Left colon (tissue), 2 donors: Measurements from ENCODE around the gene SEC23A. TPM values are rescaled to one million over a fixed set of nuclear protein-coding genes. Genes with fewer than 3 reads are reported as not detected.
"Not testable (repeated sequence)": the region's sequence is repeated elsewhere in the genome, so short reads cannot be mapped to it uniquely, and the experiment has no call there.

ENCODE experiments used
- ATAC-seq: fragments of 200-7000 bp; cut with Tn5 transposase; one replicate; pipeline ENCODE4 v1.9.1; 2020; ENCODE audit warnings: mild to moderate bottlenecking, moderate library complexity
- DNase-seq, 2 donors: peaks; one replicate each; pipeline ENCODE4 v3.0.0-alpha.2; 2020
- intact Hi-C, 2 donors: fragments of 100-400 bp; cut with DNase I in 1 of 2; cut with micrococcal nuclease in 1 of 2; formaldehyde crosslinking; loops; one replicate each; pipeline versions ENCODE4 v1.11.2 to v1.14.0; 2022; cut with DNase I, micrococcal nuclease
- total RNA-seq, 2 donors: library from RNA; stranded (reverse); fragmentation: NEBNext Ultra II Directional; extraction: Animal tissue kit (Norgen Biotek cat#: 25700); gene quantifications; one replicate each; pipeline ENCODE4 v1.2.1, GENCODE V29; 2021
- donor health status: DM: no; HTN: no; CAD: no.
- donor health status: DM: yes; HTN: yes; CAD: no.

SEC23A gene
- total RNA-seq, 2 donors from 2014 or later: 111 to 121 TPM

DNA sequence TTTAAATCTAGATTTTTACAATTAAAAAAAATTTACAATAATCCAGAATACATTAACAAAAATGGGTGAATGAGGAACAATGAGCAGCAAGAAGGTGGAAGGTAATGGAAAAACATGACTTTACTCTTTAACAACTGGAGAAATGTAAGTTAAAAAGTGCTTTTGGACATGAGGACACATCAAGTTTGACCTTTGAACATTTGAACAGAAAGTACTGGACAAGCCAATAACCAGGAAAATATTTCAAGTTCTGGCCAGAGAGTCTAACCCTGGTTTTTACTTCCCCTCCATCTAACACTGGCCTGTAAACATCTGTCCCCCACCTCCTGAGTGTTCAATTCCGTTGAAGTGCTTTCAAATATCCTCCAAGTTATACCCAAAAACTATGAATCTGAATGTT, 94.1 kb downstream of the SEC23A start:
- ATAC-seq, intact Hi-C loops, DNase-seq: not testable (repeated sequence)

DNA sequence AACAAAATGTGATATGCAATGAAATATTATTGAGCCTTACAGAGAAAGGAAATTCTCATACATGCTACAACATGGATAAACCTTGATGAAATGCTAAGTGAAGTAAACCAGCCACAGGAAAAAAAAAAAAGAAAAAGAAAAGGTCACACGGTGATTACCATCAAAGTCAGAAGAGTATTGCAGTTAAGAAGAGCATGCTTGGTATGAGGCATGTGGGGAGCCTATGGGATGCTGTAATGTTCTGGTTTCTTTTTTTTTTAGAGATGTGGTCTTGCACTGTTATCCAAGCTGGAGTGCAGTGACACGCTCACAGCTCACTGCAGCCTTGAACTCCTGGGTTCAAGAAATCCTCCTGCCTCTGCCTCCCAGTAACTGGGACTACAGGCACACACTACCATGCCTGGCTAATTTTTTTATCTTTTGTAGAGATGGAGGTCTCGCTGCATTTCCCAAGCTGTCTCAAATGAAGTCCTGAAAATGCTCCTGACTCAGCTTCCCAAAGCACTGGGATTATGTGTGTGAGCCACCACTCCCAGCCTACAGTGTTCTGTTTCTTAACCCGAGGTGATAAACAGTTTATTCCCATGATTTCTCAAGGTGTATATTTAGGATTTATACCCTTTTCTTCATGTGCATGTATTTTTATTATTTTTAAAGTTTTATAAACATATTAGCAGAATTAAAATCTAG, 96.2 kb downstream of the SEC23A start:
- DNase-seq: no peak
- ATAC-seq: no peak
- intact Hi-C loops: no loop called here

DNA sequence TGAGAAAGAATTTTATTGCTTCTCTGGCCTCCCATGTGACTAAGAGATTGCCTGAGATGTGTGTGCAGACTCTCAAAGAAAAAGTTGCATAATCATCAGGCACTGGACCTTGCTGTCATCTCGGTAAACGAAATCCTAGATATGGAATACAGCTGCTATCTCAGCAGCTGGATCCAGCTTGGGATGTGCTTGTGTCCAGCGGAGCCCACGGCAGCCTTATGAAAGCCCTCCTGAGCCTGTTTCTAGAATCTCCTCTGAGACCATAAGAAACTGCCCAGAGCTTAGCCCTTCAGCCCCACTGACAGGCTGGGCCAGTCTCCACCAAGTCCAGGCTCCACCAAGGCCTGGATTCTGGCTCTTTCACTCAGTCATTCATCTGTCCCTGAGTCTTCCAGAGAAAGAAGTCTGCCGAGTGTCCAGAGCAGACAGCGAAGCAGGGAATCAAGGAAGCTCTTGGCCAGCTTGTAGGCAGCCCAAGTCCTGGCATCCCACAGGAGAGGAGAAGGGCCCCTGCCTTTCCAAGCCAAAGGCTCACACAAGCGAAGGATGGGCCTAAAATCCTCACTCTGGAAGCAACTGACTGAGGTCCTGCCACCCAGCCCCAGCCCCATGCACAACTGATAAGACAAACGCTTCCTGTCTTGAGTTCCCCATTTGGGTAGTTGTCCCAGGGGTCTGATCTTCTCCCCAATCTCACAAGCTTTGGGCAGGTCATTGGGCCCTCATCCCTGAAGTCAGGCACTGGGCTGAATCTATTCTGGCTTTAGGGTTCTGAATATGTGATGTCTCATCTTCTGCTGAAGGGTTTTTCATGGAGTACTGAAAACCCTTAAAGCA, 97.8 kb downstream of the SEC23A start:
- intact Hi-C loops: no loop called here
- DNase-seq (peak in 1 of 2 donors; percentile 6), ATAC-seq (no peak)

DNA sequence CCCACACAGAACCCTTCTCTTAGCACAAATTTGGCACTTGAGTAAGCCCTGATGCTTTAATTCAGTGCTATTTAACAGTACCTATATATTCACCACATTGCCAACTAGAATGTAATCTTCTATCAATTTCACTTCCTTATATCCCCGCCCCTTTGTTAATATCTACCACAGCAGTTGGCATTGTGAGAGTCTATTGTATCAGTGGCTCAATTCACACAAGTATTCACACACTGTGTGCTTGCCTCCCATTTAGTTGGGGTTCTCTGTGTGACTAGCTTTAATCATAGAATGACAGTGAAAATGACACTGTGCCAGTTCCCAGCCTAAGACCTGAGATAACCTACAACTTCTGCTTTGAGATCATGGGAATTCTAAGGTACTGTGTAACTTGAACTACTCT, 103.1 kb downstream of the SEC23A start:
- intact Hi-C loops: no loop called here
- no peak for DNase-seq
- no peak for ATAC-seq

DNA sequence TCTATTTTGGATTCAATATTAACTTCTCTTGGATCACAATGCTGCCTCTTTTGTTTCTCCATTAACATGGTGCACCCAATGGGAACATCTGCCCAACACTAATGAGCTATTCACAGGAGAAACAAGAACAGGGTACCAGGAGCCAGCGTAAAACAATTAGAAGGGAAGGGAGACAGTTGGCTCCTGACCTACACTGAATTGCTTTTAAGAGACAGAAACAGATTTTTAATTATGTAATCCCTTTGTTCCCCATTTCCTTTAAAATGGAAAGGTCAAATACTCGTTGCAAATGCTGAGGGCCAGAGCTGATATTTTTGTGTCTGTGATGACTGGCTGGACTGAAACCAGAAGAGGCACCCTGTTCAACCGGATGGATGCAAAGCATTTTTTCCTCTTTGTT, 108.3 kb downstream of the SEC23A start:
- DNase-seq (no peak), ATAC-seq (no peak)
- intact Hi-C loops: no loop called here

DNA sequence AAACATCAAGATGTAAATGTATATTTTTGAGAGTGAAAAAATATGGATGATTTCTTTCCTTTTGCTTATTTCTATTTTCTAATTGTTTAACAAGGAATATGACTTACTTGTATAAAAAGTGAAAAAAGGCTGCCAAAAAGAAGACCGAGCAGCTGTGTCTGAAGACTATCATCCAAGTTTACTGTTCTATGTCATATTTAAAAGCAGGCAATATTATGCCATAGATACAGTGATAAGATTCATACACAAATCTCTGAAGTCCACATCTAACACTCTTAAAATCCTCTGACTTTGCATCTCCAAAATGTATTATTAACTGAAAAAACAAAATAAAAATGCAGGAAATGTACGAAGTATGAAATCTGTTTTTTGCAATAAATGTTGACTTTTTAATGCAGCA, 109.1 kb downstream of the SEC23A start:
- no peak for ATAC-seq

DNA sequence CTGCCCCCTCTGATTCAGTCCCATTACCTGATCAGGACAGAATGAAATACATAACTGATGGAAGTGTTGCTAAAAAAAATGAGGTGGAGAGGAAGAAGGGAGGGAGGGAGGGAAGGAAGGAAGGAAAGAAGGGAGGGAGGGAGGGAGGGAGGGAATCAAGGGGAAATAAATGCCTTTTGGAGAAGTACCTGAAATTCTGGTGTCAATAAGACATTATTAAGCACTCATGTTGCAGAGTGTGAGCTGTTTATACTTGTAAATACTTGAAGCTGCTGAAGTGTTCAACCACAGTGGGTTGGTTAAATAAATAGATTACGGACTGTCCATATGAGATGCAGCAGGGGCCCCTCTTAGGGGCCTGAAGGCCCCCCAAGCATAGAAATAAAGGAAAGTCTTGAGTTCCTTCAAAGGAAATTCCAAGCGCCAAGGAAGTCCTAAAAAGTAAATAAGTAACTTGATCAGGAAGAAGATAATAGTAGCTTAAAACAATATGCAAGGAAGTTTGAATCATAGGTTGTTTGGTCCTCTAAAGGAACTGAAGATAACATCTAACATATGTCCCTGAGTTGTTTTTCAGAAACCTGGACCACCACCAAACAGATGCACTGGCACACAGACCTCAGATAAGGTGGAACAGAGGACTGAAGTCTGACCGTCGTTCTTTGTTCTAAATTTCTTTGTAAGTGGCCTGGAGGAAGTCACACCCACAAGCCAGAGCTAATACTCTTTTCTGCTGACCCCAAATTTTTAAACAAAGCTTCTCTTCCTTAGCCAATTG, 110.8 kb downstream of the SEC23A start:
- ATAC-seq (no peak), DNase-seq (no peak)
- intact Hi-C loops: no loop called here

More for the DNA sequence above, 109.1 kb downstream of the SEC23A start:
- intact Hi-C loops: no loop called here
- DNase-seq: no peak

DNA sequence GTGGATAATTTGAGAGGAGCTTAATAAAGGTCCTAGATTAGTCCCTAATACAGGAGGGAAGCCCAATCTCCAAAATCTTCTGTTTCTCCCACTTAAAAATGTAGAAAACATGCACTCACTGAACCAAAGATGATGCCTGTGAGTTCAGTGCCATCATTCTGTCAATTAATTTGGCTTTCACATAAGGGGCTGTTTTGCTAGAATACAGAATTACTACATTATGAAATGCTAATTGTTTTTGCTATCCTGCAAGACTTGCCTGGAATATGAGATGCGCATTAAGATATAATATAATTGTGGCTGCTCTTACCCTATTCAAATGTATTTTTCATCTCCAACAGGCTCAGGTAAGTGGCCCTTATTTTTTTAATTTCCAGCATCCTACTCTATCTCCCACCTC, 111.7 kb downstream of the SEC23A start:
- intact Hi-C loops: no loop called here
- ATAC-seq: no peak

DNA sequence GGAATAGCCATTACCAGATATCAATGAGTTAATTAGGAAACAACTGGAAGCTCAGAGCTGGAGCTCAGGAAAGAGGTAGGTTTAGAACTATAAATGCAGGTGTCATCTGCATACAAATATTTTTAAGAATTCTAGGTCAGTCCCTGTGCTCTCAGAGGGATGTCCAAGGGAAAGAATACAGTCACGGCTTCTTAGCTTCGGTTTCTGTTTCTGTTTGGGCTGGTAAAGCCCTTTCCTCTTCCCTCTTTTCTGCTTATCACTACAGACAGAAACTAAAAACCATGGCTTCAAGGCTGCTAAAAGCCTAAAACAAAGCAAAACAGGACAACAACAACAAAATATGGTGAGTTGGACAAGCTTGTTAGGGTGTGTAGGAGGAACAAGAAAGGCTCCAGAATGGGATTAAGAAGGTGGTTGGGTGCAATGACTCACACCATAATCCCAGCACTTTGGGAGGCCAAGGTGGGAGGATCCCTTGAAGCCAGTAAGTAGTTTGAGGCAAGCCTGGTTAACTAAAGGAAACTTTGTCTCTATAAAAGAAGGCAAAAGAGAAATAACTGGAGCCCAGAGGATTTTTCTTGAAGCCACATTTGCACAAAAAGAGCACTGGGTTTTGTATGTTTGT, 113.0 kb downstream of the SEC23A start:
- intact Hi-C loops: no loop called here
- DNase-seq (no peak), ATAC-seq (no peak)

More for the DNA sequence above, 111.7 kb downstream of the SEC23A start:
- DNase-seq: no peak

DNA sequence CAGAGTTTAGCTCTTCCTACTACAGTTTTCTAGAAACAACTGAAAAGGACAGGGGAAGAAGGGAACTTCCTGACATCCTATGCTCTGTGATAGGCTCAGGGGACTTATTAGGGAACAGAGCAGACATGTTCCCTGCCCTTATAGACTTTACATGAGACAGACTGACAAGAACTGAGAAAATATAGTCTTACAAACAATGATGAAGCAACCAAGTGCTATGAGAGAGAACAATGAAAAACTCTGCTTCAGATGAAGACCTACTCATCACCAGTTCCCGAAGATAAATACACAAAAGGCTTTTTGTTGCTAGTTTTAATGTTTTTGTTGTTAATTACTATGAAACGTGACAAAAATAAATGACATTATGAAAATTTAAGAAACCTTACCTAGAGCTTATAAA, 115.3 kb downstream of the SEC23A start:
- DNase-seq: no peak
- intact Hi-C loops: no loop called here
- no peak for ATAC-seq

DNA sequence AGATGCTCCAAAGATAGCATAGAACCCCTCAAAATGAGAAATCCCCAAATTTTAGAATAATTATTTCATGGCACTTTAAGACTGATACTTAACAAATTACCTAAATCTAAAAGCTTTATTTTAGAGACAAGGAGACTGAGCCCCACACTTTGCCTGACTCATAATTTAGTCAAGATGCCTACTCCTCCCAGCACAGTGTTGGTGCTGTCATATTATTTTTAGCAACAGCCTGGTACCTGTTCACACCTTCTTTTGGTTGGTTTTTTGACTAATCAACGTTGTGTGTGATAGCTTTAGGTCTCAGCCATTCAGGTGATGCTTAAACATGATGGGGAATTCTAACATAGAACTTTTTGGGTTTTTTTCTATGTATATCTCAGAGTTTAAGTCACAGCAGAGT, 120.2 kb downstream of the SEC23A start:
- intact Hi-C loops: no loop called here
- ATAC-seq: no peak
- no peak for DNase-seq

DNA sequence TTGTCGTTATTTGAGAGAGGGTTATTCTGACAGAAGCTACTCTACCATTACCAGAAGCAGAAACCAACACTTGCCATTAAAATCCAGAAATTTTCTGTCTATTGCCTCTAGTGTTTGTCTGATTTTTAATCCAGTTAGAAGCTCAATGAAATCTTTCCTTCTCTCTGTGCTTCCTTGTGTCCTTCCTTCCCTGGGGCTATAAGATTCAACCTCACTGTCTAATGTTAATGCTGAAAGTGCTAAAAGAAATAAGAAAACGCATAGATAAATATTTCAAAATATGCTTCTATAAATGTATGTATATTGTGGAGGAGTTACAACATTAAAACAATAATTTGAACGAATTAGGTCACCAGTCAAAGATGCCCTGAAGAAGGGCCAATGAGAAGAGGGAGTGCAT, 120.8 kb downstream of the SEC23A start:
- intact Hi-C loops: no loop called here
- no peak for DNase-seq

More for the DNA sequence above, 120.8 kb downstream of the SEC23A start:
- ATAC-seq: no peak

Other genes with a start within 250 kb of the SEC23A start
- gene GEMIN2, start 11.1 kb upstream of the SEC23A start, total RNA-seq: 1 to 10 TPM; 5.0 to 5.5 TPM
- gene TRAPPC6B, start 67.1 kb upstream of the SEC23A start, total RNA-seq: 10 to 100 TPM; 19.0 to 21.2 TPM
- 10 to 100 TPM; 36.6 to 49.4 TPM for gene PNN, start 72.0 kb upstream of the SEC23A start, total RNA-seq
- gene MIA2, start 130.7 kb upstream of the SEC23A start, total RNA-seq: 10 to 100 TPM; 52.4 to 67.9 TPM